ENCODE measurements around the gene CCNY.
"Not testable (repeated sequence)": the region's sequence is repeated elsewhere in the genome, so short reads cannot be mapped to it uniquely, and the experiment has no call there.

The CCNY gene

DNA sequence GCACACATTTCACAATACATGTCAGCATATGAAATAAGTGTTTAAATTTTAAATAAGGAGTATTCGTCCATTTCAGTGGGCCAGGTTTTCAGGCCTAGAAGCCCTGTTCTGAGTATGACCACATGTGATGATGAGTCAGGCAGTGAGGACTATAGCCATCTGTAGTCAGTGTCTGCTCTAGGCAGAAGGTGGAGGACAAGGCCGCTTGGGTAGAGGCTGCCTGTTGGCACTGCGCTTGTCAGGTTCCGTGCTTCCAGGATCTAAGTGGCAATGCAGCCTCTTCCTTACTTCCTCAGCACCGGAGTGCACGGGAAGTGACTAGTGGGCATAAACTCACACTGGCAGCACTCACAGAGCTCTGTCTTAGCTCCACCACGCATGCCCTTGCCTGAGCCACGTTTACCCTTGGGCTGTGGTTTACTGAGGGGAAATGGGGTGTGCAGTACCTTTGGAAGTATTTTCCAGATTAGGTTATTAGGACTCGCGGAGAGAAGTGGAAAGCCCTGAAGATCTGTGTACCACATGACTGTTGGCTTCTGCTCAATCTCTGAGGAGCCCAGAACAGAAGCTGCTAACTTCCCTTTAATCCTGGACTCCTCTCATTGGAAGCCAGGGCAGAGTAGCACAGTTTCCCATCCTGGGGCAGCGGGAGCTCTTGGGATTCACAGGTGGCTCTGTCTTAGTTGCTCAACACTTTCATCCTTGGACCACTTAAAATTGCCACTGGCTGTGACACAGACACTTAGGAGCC is 181.3 kb downstream of the CCNY start:
- DNase-seq (ENCODE audit: low read depth, low spot score) = no peak

DNA sequence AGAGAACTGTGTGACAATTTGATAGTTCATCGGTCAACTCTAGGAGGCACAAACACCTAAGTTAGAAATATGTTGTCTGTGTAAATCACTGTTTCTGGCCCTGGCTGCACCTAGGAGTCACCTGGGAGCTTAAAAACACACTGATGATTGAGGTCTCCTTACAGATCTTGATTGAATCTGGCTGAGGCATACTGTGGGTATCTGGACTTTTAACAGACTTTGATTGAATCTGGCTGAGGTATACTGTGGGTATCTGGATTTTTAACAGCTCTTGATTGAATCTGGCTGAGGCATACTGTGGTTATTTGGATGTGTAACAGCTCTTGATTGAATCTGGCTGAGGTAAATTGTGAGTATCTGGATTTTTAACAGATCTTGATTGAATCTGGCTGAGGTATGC is 181.9 kb downstream of the CCNY start:
- not testable (repeated sequence) for DNase-seq (ENCODE audit: low read depth, low spot score)

DNA sequence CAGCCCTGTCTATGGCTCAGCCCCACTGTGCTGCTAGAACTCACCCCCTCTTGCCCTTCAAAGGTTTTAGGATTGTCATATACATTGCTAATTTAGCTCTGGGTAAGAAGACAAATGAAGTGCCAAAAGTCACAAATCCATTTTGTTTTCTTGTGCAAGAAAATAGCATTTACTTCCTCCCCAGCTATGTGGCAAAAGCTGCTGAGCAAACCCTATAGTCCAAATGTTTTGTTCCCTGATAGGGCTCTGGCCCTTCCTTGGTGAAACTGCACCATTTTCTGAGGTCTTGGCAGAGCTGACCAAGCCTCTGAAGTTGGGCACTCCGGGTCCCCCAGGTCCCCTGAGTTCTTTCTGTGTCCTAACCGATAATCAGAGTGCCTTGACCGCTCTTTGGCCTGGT is 184.7 kb downstream of the CCNY start:
- DNase-seq (ENCODE audit: low read depth, low spot score) = no peak

DNA sequence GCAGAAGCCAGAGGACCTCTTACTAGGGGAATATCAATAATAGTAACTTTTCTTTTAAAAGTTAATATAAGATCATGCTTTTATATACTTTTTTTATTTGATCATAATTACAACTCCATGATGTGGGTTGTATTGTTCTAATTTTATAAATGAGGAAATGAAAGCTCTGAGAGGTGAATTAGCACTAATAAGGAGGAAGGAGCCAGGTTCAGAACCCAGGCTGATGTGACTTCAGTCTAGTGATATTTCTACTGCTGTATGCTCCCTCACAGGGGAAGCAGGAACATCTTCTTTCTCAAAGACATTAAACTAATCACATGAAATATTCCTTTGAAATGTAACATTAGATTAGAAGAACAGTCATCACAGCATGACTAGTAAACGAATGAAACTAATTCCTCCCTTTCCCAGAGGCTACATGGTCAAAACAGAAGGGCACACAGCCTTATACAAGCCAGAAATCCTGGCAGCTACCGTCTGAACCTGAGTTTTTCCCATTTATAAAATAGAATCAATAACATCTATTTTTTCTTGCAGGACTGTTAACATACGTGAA is 187.4 kb downstream of the CCNY start:
- DNase-seq (ENCODE audit: low read depth, low spot score) = no peak

DNA sequence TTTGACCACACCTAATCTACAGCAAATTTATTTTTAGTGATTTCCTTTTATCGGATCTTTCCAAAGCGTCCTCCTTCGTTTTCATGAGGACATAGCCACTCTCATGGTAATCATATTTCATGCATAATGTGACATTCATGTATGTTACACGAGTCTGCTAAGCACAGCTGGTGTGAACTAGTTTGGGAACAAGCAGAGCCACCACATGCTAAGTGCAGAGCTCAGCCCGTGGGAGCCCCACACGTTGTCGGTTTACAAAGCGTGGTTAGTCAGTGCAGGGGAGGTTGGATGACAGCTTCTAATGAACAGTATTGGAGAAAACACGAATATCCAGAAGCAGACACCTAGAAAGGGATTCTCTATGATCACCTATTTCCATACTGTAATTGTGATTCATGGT is 190.4 kb downstream of the CCNY start:
- DNase-seq (ENCODE audit: low read depth, low spot score) = no peak

DNA sequence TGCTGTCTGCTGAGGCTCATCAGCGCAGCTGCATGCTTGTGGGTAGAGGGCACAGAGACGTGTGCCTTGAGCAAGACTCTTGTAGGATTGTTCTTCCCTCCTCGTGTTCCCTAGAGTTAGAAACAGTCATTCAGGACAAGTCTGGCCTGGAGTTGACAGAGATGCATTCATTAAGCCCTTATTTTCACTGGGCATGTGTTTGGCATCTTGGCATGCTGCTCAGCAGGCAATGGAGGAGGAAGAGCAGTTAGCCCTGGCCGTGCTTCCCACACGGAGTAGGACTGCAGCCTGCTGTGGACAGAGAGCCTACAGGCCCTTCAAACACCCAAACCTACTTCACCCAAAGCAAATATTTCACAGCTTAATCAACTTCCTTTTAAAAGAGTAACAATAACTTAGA is 195.8 kb downstream of the CCNY start:
- DNase-seq (ENCODE audit: low read depth, low spot score) = no peak

DNA sequence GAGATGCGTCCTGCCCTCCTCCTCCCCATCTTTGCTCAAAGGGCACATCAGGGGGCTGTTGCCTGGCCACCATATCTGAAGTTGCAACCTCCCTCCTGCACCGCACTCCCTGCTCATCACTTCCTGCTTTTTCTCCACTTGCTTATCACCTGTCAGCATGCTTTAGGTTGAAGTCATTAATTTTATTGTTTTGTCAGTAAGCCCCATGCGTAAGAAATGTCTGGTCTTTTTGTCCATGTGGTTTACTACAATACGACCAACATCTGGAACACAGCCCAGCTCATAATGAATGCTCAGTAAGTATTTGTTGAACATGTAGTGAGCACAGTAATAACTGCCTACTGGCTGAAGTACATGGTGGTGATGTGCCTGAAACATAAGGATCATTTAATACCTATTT is 197.3 kb downstream of the CCNY start:
- DNase-seq (ENCODE audit: low read depth, low spot score) = peak; percentile 77

DNA sequence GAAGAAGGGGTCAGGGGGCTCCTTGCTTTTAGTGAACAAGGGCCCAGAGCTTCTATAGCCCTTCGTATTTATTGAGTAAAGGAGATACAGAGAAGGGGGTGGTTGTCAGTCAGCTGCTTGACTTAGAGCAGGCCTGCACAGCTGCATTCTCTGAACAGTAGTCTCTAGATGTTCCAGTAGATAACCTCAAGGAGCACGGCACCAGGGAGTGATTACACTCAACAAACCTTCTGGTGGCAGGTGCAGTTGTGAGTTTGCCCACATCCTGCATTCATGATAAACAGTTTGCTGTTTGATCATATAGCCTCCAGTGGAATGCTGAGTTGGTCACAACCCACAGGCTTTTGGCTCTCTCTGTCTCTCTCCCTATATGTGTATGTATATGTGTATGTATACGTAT is 198.8 kb downstream of the CCNY start:
- DNase-seq (ENCODE audit: low read depth, low spot score) = no peak

DNA sequence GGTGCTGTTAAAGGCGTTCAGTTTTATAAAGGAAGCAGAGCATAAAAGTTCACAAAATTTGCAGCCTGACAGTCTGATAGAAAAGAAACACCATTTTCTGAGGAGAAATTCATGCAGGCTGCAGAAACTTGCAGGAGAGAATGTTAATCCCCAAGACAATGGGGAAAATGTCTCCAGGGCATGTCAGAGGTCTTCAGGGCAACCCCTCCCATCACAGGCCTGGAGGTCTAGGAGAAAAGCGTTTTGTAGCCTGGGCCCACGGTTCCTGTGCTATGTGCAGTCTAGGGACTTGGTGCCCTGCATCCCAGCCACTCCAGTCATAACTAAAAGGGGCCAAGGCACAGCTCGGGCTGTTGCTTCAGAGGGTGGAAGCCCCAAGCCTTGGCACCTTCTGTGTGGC is 200.5 kb downstream of the CCNY start:
- no peak for DNase-seq (ENCODE audit: low read depth, low spot score)

DNA sequence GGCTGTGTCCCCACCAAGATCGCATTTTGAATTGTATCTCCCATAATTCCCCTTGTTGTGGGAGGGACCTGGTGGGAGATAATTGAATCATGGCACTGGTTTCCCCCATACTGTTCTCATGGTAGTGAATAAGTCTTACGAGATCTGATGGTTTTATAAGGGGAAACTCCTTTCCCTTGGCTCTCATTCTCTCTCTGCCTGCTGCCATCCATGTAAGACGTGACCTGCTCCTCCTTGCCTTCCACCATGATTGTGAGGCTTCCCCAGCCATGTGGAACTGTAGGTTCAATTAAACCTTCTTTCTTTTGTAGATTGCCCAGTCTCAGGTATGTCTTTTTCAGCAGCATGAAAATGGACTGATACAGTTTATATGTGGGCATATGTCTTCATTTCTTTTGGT is 201.6 kb downstream of the CCNY start:
- DNase-seq (ENCODE audit: low read depth, low spot score) = not testable (repeated sequence)

DNA sequence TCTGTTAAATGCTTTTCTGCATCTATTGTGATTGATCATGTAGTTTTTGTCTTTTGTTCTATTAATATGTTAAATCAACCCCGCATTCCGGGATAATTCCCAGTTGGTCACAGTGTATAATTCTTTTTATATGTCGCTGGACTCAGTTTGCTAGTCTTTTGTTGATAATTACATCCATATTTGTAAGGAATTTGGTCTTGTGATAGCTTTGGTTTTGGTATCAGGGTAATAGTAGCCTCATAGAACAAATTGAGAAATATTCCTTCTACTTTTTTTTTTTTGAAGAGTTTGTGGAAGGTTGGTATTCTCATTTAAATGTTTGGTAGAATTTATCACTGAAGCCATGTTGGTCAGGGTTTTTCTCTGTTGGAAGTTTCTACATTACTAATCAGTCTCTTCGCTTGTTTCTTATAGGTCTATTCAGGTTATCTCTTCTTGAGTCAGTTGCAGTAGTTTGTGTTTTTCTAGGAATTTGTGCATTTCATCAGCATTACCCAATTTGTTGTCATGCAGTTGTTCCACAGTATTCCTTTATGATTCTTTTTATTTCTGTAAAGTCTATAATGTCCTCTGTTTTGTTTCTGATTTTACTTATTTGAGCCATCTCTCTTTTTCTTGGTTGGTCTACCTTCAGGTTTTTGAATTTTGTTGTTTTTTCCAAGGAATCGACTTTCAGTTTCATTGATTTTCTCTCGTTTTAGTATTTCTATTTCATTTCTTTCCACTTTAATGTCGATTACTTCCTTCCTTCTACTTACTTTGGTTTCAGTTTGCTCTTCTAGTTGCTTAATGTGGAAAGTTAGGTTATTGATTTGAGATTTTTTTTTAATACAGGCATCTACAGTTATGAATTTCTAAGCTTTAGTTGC is 204.2 kb downstream of the CCNY start:
- DNase-seq (ENCODE audit: low read depth, low spot score) = no peak

DNA sequence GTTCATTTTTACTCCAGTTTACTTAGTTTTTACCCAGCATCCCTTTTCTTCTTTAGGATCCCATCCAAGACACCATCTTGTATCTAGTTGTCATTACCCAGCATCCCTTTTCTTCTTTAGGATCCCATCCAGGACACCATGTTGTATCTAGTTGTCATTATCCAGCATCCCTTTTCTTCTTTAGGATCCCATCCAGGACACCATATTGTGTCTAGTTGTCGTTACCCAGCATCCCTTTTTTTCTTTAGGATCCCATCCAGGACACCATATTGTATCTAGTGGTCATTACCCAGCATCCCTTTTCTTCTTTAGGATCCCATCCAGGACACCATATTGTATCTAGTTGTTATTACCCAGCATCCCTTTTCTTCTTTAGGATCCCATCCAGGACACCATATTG is 205.4 kb downstream of the CCNY start:
- no peak for DNase-seq (ENCODE audit: low read depth, low spot score)

DNA sequence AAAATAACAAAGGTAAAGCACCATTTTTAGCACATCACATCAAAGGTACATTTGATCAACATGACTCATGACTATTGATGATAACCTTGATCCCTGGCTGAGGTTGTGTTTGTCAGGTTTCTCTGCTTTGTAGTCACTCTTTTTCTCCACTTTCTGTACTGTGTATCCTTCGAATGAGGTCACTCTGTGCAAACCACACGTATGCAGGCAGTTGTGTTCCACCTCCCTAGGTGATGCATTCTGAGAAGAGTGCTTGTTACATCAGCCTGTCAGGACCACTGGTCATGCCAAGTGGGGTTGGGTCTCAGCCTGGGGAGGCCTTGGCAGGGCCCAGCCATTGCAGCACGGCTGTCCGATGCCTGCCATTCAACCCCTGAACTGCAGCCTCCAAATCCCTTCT is 206.0 kb downstream of the CCNY start:
- DNase-seq (ENCODE audit: low read depth, low spot score) = no peak

DNA sequence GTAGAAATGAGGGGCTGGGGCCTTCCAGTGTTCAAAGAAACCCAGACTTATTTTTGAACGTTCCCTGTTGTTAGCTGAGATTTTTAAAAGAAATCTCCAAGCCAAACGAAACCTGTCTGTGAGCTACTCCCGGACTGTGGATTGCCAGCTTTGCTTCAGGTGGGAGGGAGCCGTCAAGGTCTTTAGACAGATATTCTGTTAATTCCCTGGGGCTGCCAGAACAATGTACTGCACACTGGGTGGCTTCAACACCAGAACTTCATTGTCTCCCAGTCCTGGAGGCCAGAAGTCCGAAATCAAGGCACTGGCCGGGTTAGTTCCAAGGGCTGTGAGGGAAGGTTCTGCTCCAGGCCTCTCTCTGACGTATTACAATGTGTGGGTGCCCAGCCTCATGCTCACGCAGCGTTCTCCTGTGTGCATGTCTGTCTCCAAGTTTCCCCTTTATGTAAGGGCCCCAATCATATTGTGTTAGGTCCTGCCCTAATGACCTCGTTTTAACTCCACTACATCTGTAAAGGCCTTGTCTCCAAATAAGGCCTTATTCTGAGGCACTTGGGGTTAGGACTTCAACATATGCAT is 208.9 kb downstream of the CCNY start:
- no peak for DNase-seq (ENCODE audit: low read depth, low spot score)

DNA sequence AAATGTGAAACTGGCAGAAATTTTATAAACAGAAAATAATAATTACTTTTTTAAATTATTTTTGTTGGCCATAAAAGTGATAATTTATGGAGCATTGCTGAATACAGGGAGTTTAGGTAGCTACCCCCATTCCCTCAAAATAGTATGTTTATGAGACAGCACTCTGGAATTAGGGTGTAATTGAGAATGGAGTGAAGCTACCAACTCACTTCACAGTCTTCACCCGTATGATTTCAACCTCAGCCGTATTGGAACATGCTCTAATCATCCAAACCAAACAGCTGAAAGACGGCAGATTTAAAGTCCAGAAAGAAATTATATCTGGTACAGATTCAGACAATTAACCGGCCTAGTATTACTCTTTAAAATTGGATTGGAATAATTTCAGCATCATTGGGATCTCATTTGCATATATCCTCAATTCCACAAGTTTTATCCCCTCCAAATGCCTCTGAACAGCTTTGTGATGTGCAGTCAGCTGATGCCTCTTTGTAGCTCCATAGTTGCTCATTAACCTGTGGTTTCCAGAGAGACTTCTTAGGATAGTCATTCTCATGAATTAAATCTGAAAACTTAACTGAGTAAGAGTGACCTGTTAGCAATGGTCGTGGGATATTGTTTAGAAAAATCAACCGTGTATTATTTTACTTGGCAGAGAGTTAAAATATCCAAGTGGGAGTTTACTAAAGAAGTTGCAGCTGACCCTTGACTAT is 209.7 kb downstream of the CCNY start:
- peak; percentile 45 for DNase-seq (ENCODE audit: low read depth, low spot score)

DNA sequence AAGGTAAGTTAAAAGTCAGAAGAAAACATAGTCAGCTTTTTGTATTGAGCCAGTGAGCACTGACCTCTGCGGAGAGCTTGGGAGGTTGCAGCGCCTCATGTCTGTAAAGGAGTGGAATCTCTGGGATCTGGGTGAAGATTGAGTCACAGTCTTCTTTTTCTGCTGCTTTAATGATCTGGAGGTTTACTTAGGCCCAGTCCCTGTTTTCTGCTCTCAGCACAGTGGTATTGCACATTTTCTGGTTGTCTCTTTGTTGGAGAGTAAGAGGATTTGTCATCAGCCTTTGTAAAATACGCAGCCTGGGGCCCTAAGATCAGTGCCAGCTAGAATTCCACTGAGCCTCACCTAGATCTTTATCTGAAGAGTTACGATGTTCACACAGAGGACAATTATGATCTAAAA is 210.5 kb downstream of the CCNY start:
- peak; percentile 84 for DNase-seq (ENCODE audit: low read depth, low spot score)

DNA sequence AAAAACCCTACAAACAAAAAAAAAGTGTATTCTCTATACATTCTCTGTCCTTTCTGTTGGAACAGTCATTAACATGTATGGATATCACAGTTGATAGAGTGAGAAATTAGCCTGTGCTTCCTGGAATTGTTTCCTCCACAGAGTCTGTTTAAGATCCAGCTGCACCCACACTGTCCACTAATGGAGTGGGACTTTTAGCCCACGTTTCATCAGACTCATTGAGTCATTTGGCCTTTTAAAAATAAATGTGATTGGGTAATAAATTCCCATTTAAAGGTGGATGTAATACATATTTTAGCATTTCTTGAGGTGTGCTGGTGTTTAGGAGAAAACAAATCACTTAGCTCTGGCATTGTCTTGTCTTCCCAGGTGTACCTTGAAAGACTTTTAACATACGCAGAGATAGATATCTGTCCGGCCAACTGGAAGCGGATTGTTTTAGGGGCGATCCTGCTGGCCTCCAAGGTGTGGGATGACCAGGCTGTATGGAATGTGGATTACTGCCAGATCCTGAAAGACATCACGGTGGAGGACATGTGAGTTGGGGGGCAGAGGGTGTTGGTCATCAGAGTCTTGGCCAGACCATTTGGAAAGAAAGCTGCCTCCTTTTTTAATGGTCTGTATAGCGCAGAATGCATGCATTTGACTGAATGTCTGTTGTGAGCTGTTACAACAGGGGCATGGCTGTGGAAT is 216.5 kb downstream of the CCNY start:
- DNase-seq (ENCODE audit: low read depth, low spot score) = peak; percentile 54

DNA sequence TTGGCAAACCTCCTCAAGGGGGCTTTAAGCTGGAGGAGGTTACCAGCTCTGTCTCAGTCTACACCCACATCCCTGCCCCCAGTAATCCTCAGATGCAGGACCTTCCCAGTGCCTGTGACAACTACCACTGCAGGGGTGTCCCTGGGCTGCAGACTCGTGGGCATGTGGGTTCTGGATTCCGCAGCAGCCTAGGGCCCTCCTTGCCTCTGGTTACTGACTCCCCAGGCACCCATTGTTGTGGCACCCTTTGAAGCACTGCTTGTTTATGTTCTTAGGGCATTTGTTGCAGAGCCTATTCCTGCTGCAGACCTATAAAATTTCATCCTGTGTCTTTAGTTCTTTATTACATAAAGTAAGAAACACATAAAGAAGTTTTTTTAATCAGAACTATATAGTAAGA is 217.7 kb downstream of the CCNY start:
- no peak for DNase-seq (ENCODE audit: low read depth, low spot score)

DNA sequence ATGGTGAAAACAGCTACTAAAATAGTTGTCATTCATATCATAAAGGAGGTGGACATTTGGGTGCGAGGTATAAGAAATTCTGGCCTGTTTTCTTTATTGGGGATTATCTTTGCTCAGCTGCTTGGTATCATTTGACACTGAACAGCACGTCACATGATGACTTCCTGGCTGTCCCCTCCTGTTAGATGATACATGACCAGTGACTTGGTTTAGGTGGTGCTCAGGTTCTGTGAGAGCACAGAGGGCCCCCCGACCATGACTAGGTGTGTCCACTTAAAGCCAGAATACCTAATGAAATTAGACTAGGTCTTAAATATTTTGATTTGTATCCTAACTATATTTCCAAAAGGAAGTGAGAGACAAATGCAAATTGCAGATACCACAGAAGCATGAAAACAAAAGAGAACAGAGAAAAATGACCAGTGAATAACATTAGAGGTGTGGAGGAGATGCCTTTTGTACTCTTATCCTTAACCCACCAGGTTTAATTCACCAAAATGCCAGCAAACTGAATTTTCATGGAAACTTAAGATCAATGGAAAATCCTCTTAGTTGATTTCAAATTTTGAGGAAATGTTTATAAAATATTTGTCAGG is 218.2 kb downstream of the CCNY start:
- DNase-seq (ENCODE audit: low read depth, low spot score) = no peak

Data from astrocyte of the hippocampus (primary cell).